Nephron progenitor cell (in vitro differentiated cells): Measurements from ENCODE around the gene CAPN2.
"Not testable (repeated sequence)": the region's sequence is repeated elsewhere in the genome, so short reads cannot be mapped to it uniquely, and the experiment has no call there.

ENCODE experiments used
- DNase-seq: peaks from one replicate; pipeline ENCODE4 v3.0.0; 2021
- H3K27ac Mint-ChIP-seq: 2 replicates; pipeline ENCODE4 v1.8.0; 2021; ENCODE audit warnings: mild to moderate bottlenecking, moderate library complexity, mixed read lengths
- H3K27me3 Mint-ChIP-seq: 2 replicates; pipeline ENCODE4 v1.8.0; 2021; ENCODE audit warnings: mild to moderate bottlenecking, low read depth, mixed read lengths; ENCODE audit not compliant: poor library complexity
- H3K36me3 Mint-ChIP-seq: 2 replicates; pipeline ENCODE4 v1.8.0; 2021; ENCODE audit warnings: low read depth, mixed read lengths
- H3K4me1 Mint-ChIP-seq: 2 replicates; pipeline ENCODE4 v1.8.0; 2021; ENCODE audit warnings: mixed read lengths
- H3K4me3 Mint-ChIP-seq: 2 replicates; pipeline ENCODE4 v1.8.0; 2021; ENCODE audit warnings: mild to moderate bottlenecking, moderate library complexity, mixed read lengths
- H3K9me3 Mint-ChIP-seq: 2 replicates; pipeline ENCODE4 v1.8.0; 2021; ENCODE audit warnings: mild to moderate bottlenecking, moderate library complexity, mixed read lengths
- CTCF ChIP-seq: fragments of 200-600 bp; sonication (generic); IDR thresholded peaks from 2 replicates; pipeline ENCODE4 v1.5.0; 2021; ENCODE audit warnings: antibody characterized with exemption

Gene CAPN2

GRCh38 chr1:223811634-223812101 is 99.3 kb downstream of the CAPN2 start:
- Mint-ChIP-seq H3K36me3 (peaks cover 88% of the 10 kb centered on the region), H3K4me1 (peaks cover 17% of the 10 kb centered on the region), H3K4me3 (no peak overlapping the region), H3K27ac (no peak overlapping the region), H3K9me3 (peaks cover 9% of the 10 kb centered on the region), H3K27me3 (no peaks in the 10 kb centered on the region)
- DNase-seq, result no peak
- peak; percentile 31 for TF ChIP-seq CTCF

GRCh38 chr1:223813645-223814044 is 101.3 kb downstream of the CAPN2 start:
- Mint-ChIP-seq H3K4me1 (peaks cover 17% of the 10 kb centered on the region), H3K27ac (peak overlapping the region; percentile 38), H3K27me3 (no peaks in the 10 kb centered on the region), H3K36me3 (peaks cover 75% of the 10 kb centered on the region), H3K9me3 (no peaks in the 10 kb centered on the region), H3K4me3 (no peak overlapping the region)
- DNase-seq, result no peak
- no peak for TF ChIP-seq CTCF

GRCh38 chr1:223815020-223815853 is 102.9 kb downstream of the CAPN2 start:
- Mint-ChIP-seq H3K9me3 (no peaks in the 10 kb centered on the region), H3K27me3 (no peaks in the 10 kb centered on the region), H3K4me3 (no peak overlapping the region), H3K4me1 (peaks cover 23% of the 10 kb centered on the region), H3K36me3 (peaks cover 74% of the 10 kb centered on the region), H3K27ac (peak overlapping the region; percentile 70)
- no peak for TF ChIP-seq CTCF
- DNase-seq, result no peak

GRCh38 chr1:223815865-223816264 is 103.5 kb downstream of the CAPN2 start:
- Mint-ChIP-seq H3K36me3 (peaks cover 74% of the 10 kb centered on the region), H3K27me3 (no peaks in the 10 kb centered on the region), H3K4me3 (no peak overlapping the region), H3K27ac (peak overlapping the region; percentile 77), H3K9me3 (no peaks in the 10 kb centered on the region), H3K4me1 (peaks cover 29% of the 10 kb centered on the region)
- no peak for DNase-seq
- TF ChIP-seq CTCF, result no peak

GRCh38 chr1:223817265-223817664 is 104.9 kb downstream of the CAPN2 start:
- H3K36me3 Mint-ChIP-seq, result peaks cover 71% of the 10 kb centered on the region
- H3K4me1 Mint-ChIP-seq, result peaks cover 39% of the 10 kb centered on the region
- DNase-seq, H3K27ac Mint-ChIP-seq, H3K27me3 Mint-ChIP-seq, H3K4me3 Mint-ChIP-seq, H3K9me3 Mint-ChIP-seq: not testable (repeated sequence)

- peaks cover 47% of the 10 kb centered on the region for H3K36me3 Mint-ChIP-seq
- no peaks in the 10 kb centered on the region for H3K9me3 Mint-ChIP-seq
- H3K27me3 Mint-ChIP-seq, result no peaks in the 10 kb centered on the region
- DNase-seq, result no peak
- H3K4me3 Mint-ChIP-seq, result no peak overlapping the region
- no peak for TF ChIP-seq CTCF
- peaks cover 42% of the 10 kb centered on the region for H3K4me1 Mint-ChIP-seq
- H3K27ac Mint-ChIP-seq, result peak overlapping the region; percentile 49
Measured at GRCh38 chr1:223819730-223820514, 107.6 kb downstream of the CAPN2 start.
